GM18907 (cell line): ENCODE results near the gene NRG3.
"Not testable (repeated sequence)": the region's sequence is repeated elsewhere in the genome, so short reads cannot be mapped to it uniquely, and the experiment has no call there.

Experiments used
- ATAC-seq: cut with Tn5 transposase; IDR thresholded peaks from one replicate; pipeline ENCODE4 v1.9.1; 2021; ENCODE audit warnings: mild to moderate bottlenecking, moderate library complexity; ENCODE audit not compliant: unreplicated experiment

Gene NRG3

GRCh38 chr10:82267960-82268359, 393.0 kb downstream of the NRG3 start:
- no peak for ATAC-seq

- ATAC-seq, result no peak
Measured at GRCh38 chr10:82277591-82277990, 402.6 kb downstream of the NRG3 start.

- ATAC-seq, result no peak
Measured at GRCh38 chr10:82278401-82279182, 403.6 kb downstream of the NRG3 start.

DNA sequence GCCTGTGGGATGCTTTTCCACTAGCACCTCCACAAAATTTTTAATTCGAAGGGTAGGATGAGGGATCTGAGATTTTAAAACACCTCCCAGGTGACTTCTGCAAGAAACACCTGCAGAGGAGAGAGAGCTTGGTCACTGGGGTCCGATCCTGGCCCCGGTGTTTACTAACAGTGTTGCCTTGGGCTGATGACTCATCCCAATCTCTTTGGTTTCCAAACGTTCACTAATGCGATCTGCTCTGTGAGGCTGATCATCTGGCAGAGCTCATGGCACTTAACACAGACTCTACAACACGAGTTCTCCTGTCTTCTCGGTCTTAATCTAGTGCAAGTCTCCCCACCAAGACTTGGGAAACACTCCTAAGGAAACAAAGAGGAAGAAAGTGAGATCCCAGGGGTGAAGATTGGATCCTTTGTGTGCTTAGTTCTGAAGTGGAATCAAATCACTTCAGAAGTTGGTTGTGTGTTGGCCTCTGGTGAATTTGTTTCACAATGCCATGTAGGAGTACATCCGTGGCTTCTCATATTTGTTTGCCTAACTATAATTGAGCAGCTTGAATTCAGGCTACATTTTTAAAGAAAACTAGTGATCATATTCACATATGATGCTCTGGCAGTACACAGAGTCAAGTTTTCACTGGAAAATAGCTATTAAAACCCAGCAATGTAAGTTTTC, 407.9 kb downstream of the NRG3 start:
- ATAC-seq, result no peak

- no peak for ATAC-seq
Measured at GRCh38 chr10:82284180-82284579, 409.2 kb downstream of the NRG3 start.

GRCh38 chr10:82288461-82288881, 413.5 kb downstream of the NRG3 start:
- ATAC-seq, result no peak

- no peak for ATAC-seq
Measured at GRCh38 chr10:82289945-82290344, 415.0 kb downstream of the NRG3 start.

GRCh38 chr10:82294874-82295378, 419.9 kb downstream of the NRG3 start:
- no peak for ATAC-seq

DNA sequence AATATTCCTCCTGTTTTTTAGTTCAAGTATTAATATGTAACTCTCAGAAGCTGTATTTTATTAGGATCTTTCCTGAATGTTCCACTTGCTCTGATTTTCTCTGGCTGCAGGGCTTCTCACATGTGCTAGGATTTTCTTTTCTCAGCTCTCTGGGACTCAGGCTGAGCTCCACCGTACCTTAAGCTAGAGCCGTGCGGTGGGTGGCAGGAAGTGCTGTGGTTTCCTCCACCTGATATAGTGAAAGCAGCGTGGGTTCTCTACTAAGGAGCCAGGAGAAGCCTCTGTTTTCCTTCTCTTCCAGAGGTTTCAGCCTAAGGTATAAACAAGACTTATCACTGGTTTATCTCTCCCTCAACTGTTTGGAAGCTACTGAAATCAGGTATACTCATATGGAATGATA, 433.6 kb downstream of the NRG3 start:
- ATAC-seq, result no peak

DNA sequence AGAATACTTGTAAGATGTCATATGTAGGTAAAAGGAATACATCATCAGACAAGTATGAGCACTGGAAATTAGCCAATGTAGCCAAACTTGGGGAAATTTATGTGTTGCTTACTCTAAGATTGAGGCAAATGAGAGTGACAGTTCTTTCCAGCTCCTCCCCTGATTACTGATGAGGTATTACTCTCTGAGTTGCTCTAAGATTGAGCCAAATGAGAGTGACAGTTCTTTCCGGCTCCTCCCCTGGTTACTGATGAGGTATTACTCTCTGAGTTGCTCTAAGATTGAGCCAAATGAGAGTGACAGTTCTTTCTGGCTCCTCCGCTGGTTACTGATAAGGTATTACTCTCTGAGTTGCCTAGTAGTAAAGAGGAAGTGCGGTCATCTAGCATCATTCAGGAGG, 435.8 kb downstream of the NRG3 start:
- ATAC-seq, result no peak

DNA sequence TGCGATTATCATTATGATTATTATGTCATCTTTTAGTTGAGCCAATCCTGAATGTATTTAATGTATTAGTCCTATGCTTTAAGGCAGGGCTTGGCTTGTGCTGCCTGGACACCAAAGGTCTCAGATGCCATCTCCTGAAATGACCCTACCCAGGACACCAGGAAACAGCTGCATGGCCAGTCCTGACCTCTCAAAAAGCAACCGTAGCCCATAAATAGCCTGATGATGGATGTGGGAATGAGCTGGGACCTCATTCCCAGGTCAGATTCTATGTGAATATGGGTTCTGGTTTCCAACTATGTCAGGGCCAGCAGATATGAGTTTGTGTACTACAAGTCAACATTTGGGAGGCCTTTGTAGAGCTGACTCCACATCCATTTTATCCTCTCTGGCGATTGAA, 438.4 kb downstream of the NRG3 start:
- ATAC-seq, result no peak

GRCh38 chr10:82318534-82318933, 443.5 kb downstream of the NRG3 start:
- no peak for ATAC-seq

- ATAC-seq, result no peak
Measured at GRCh38 chr10:82319074-82319473, 444.1 kb downstream of the NRG3 start.

DNA sequence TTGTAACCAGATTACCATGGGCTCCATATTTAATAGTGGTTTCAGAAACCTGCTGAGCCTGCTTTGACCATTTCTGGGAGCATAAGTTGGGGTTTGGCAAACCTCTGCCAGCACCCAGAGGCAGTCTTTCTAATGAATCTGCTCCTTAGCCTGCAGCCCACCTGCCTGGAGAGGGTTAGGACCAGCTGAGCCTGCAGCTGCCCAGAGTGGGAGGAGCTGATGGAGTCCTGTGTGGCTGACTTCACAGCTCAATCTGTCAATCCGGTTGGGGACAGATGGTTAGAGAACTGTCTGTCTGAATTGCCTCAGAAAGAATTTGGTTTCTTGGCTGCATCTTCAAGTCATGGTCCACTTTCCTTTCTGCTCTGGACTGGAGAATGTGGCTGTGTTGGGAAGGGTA, 444.6 kb downstream of the NRG3 start:
- no peak for ATAC-seq

GRCh38 chr10:82321724-82322123, 446.7 kb downstream of the NRG3 start:
- no peak for ATAC-seq

GRCh38 chr10:82331716-82332115, 456.7 kb downstream of the NRG3 start:
- ATAC-seq, result no peak

DNA sequence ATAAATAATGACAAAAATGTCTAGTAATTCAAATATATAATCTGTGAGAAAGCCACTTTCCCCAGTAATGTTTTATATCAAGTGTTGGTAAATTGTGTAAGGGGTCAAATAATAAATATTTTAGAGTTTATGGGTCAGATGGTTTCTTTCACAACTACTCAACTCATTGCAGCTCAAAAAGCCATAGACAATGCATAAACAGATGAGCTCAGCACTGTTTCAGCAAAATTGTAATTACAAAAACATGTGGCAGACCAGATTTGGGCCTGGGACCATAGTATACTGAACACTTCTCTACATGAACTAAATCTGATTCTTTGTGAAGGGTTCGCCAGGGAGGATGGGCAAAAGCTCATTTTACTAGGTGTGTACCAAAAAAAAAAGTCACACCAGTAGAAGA, 460.8 kb downstream of the NRG3 start:
- no peak for ATAC-seq

- no peak for ATAC-seq
Measured at GRCh38 chr10:82340166-82340565, 465.2 kb downstream of the NRG3 start.

GRCh38 chr10:82349590-82349989, 474.6 kb downstream of the NRG3 start:
- ATAC-seq, result not testable (repeated sequence)

DNA sequence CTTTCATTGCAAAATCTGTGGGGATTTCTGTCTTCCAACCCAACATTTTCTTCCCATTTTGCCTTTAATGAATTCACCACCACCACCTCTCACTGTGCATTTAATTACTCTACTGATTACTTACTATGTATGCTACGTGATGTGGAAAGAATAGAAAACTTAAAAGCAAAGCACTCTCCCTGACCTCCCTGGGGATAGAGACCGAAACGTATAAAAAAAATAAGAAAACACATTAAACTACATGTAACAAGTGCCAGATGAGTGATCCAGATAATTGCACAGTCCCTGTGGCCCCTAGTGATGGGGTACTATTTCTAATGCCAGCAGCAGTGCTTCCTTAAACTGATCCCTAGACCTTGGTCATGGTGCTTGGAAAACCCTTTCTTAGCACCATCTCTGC, 478.4 kb downstream of the NRG3 start:
- no peak for ATAC-seq

DNA sequence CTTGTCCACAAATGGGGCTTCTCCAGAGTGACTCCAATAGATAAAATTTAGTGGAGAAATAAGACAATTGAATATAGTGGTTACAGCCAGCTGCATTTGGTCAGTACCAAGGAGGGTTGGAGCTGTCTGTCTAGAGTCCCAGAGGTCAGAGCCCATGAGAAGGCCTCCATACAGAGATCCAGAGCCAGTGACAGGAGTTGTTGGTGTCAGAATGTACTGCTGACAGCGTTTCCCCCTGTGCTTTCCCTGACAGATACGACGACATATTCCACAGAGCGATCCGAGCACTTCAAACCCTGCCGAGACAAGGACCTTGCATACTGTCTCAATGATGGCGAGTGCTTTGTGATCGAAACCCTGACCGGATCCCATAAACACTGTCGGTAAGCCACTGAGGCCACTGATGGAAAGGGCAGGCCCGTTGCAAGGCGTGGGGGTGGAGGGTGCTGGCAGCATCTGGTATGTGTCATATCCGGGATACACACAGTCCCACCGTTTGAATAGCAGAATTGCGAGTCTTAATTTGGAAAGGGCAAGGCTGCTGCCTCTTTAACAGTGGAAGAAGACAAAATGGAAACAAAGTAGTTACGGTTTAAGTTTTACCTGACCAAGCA, 483.6 kb downstream of the NRG3 start:
- no peak for ATAC-seq

GRCh38 chr10:82361256-82361655, 486.3 kb downstream of the NRG3 start:
- ATAC-seq, result no peak
